GM12878 (cell line): Measurements from ENCODE around the gene ZBTB48. TPM values are rescaled to one million over a fixed set of nuclear protein-coding genes. Genes with fewer than 3 reads are reported as not detected.

Source experiments
- ASH2L ChIP-seq: fragments of 300-600, 200-600 bp; sonication (generic); IDR thresholded peaks from 2 replicates; pipeline ENCODE4 v1.6.1; 2017; ENCODE audit warnings: low read depth, mild to moderate bottlenecking, borderline replicate concordance
- EGR1 ChIP-seq, 2 experiments: IDR thresholded peaks; 1 replicate in 1 of 2; 2 replicates in 1 of 2; pipeline ENCODE4 v1.6.1; 2011 to 2012; ENCODE audit warnings: low read depth in 2 of 2, low read length in 2 of 2, borderline replicate concordance in 1 of 2, mild to moderate bottlenecking in 1 of 2, moderate library complexity in 1 of 2
- EP300 ChIP-seq, 2 experiments: fragments of 150-350 bp in 1 of 2; IDR thresholded peaks; 2 replicates each; pipeline ENCODE4 v1.6.1; 2011 to 2012; ENCODE audit warnings: low read depth in 2 of 2, low read length in 2 of 2, borderline replicate concordance in 1 of 2, improper control_type of control experiment in 1 of 2, inconsistent platforms in 1 of 2; ENCODE audit not compliant: control insufficient read depth in 1 of 2
- GATAD2B ChIP-seq: fragments of 450-650 bp; conservative IDR thresholded peaks from 2 replicates; pipeline ENCODE4 v1.6.1; 2017; ENCODE audit warnings: low read depth, mild to moderate bottlenecking, moderate library complexity
- IKZF1 ChIP-seq: fragments of 450-650 bp; conservative IDR thresholded peaks from 2 replicates; pipeline ENCODE4 v1.6.1; 2017; ENCODE audit warnings: antibody characterized with exemption, mild to moderate bottlenecking
- JUNB ChIP-seq: IDR thresholded peaks from 2 replicates; pipeline ENCODE4 v1.6.1; 2016; ENCODE audit warnings: antibody characterized with exemption, mild to moderate bottlenecking
- MLLT1 ChIP-seq: fragments of 450-650 bp; IDR thresholded peaks from 2 replicates; pipeline ENCODE4 v1.6.1; 2016; ENCODE audit warnings: mild to moderate bottlenecking
- MTA2 ChIP-seq: fragments of 450-650 bp; IDR thresholded peaks from 2 replicates; pipeline ENCODE4 v1.6.1; 2016; ENCODE audit warnings: low read depth, mild to moderate bottlenecking, moderate library complexity
- MTA3 ChIP-seq: IDR thresholded peaks from 2 replicates; pipeline ENCODE4 v1.6.1; 2012; ENCODE audit warnings: low read length, inconsistent platforms, borderline replicate concordance
- MYB ChIP-seq: fragments of 150-350 bp; IDR thresholded peaks from 2 replicates; pipeline ENCODE4 v1.6.1; 2014; ENCODE audit warnings: mild to moderate bottlenecking, low read depth, low read length, borderline replicate concordance
- NR2C1 ChIP-seq: fragments of 450-650 bp; IDR thresholded peaks from 2 replicates; pipeline ENCODE4 v1.6.1; 2017; ENCODE audit warnings: antibody characterized with exemption, mild to moderate bottlenecking, moderate library complexity
- PML ChIP-seq: IDR thresholded peaks from 2 replicates; pipeline ENCODE4 v1.6.1; 2012; ENCODE audit warnings: low read length, inconsistent platforms
- RBBP5 ChIP-seq: fragments of 200-600 bp; sonication (generic); conservative IDR thresholded peaks from 2 replicates; pipeline ENCODE4 v1.6.1; 2016
- RELA ChIP-seq: fragments of 450-650 bp; IDR thresholded peaks from 2 replicates; pipeline ENCODE4 v1.8.0; 2014; ENCODE audit warnings: borderline replicate concordance; ENCODE audit not compliant: partially characterized antibody
- RELB ChIP-seq: fragments of 450-650 bp; IDR thresholded peaks from 2 replicates; pipeline ENCODE4 v1.6.1; 2017; ENCODE audit warnings: low read depth, mild to moderate bottlenecking, moderate library complexity
- RUNX3 ChIP-seq: IDR thresholded peaks from 2 replicates; pipeline ENCODE4 v1.6.1; 2012; ENCODE audit warnings: low read length, inconsistent platforms
- TBL1XR1 ChIP-seq: IDR thresholded peaks from 2 replicates; pipeline ENCODE4 v1.6.1; 2012; ENCODE audit warnings: low read depth, low read length, improper control_type of control experiment
- USF1 ChIP-seq: IDR thresholded peaks from 2 replicates; pipeline ENCODE4 v1.6.1; 2011; ENCODE audit warnings: borderline replicate concordance, low read depth, mild to moderate bottlenecking, moderate library complexity, mixed read lengths, low read length; ENCODE audit not compliant: insufficient read depth; ENCODE audit errors: extremely low read length
- USF2 ChIP-seq: IDR thresholded peaks from 2 replicates; pipeline ENCODE4 v1.6.1; 2011; ENCODE audit warnings: low read depth, low read length, improper control_type of control experiment, borderline replicate concordance
- ZBTB4 ChIP-seq: fragments of 450-650 bp; formaldehyde crosslinking; IDR thresholded peaks from 2 replicates; pipeline ENCODE4 v1.4.0; 2022; ENCODE audit warnings: mild to moderate bottlenecking, moderate library complexity
- ZNF384 ChIP-seq: IDR thresholded peaks from 2 replicates; pipeline ENCODE4 v1.6.1; 2012; ENCODE audit warnings: low read depth, mild to moderate bottlenecking, low read length, improper control_type of control experiment, borderline replicate concordance
- polyA plus RNA-seq, 11 experiments: library from polyadenylated mRNA; depleted of rRNA in 4 of 11; unstranded in 6 of 11; stranded (reverse) in 5 of 11; fragments of >200 nt; fragmentation: Nextera tagmentation in 4 of 11; fragmentation: Illumina TruSeq in 1 of 11; extraction: Ambion mirVana in 4 of 11; extraction: Trizol in 1 of 11; gene quantifications; 1 replicate in 1 of 11; 2 replicates in 10 of 11; pipeline versions ENCODE4 v1.2.1 to v1.2.3, GENCODE V29; 2011 to 2016; ENCODE audit warnings: inconsistent platforms in 2 of 11, missing spikeins in 2 of 11, low read depth in 1 of 11
- total RNA-seq, 4 experiments: library from RNA; depleted of rRNA in 3 of 4; stranded (reverse); fragments of >200 nt in 3 of 4; fragmentation: Illumina TruSeq in 1 of 4; extraction: Trizol in 1 of 4; gene quantifications; 2 replicates each; pipeline versions ENCODE4 v1.2.1 to v1.2.3, GENCODE V29; 2013 to 2021

The ZBTB48 gene
- total and polyA plus RNA-seq, 10 of the 15 experiments (the other 5 are each of a cell fraction or from before 2014, with no cell fraction given), result 1.00 to 25.3 (median 16.7) TPM

GRCh38 chr1:6614929-6615785 lies 35.4 kb downstream of the ZBTB48 start (continued):
- TF ChIP-seq ZBTB4 (CRISPR knock-in tag) (no peak), RELB (no peak), MTA2 (no peak), EP300 (IDR thresholded peaks at IDR 0.05; ENCODE audit: borderline replicate concordance in 1 of 2, control insufficient read depth in 1 of 2, low read depth in 2 of 2, low read length in 2 of 2) (no peak), TBL1XR1 (no peak), ZNF384 (no peak), MYB (no peak), USF1 (no peak), IKZF1 (peak; percentile 32; the same call in 1 of the 2 replicates), GATAD2B (0 out of 2 replicates have a peak, but pooled peaks have one; percentile 38), NR2C1 (no peak), RUNX3 (peak; percentile 24; the same call in 1 of the 2 replicates), USF2 (no peak), PML (no peak), RELA (no peak), RBBP5 (no peak), MTA3 (no peak), MLLT1 (peak; percentile 34; the same call in 1 of the 2 replicates), JUNB (no peak), ASH2L (no peak), EGR1 (IDR thresholded peaks at IDR 0.05; ENCODE audit: borderline replicate concordance in 1 of 2, low read depth in 2 of 2, low read length in 2 of 2) (peak in 1 of 2 experiments; percentile 43; a peak in 1 of 3 replicates)
